ENCODE results near the gene TLCD4.
"Not testable (repeated sequence)": the region's sequence is repeated elsewhere in the genome, so short reads cannot be mapped to it uniquely, and the experiment has no call there.

TLCD4 gene

DNA sequence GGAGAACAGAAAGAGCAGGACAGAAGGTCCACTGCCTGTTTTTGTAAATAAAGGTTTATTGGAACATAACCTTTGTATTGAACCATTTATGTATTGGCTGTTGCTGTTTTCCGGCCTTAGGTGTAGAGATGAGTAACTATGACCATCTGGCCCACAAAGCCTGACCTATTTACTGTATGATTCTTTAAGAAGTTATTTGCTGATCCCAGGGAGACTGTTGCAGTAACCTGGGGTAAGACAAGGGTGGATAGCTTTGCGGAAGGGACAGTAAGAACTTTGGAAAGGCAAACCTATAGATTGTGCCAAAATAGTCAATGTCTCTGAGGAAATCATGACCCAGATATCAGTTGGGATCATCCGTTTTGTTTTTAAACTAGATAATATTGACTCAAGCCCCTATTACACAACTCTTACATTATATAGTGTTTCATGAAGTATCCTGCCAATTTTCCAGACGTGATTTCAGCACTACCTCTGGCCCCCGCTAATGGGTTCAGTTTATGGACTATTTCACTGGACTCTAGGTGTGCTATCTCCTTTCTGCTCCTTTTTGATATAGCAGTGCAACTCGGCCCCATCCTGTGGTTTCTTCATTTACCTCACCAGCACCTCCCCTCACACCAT, 20.8 kb upstream of the TLCD4 start:
- DNase-seq, result no peak

DNA sequence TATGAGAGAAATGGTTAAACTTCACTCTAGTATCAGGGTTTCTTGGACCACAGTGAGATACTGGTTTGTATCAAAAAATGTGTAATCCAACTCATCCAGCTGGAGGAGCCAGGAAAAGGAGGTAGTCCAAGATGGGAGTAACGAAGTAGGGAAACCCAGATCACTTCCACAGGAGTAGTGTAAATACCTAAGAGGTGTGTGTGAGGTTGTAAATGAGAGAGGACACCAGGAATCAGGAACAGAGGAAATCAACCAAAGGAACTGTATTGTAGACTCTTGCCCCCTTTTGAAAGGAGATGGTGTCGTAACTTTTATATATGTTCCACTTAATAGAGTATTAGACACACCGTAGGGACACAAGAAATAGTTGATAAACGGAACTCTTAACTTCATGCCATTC, 19.7 kb upstream of the TLCD4 start:
- no peak for DNase-seq

DNA sequence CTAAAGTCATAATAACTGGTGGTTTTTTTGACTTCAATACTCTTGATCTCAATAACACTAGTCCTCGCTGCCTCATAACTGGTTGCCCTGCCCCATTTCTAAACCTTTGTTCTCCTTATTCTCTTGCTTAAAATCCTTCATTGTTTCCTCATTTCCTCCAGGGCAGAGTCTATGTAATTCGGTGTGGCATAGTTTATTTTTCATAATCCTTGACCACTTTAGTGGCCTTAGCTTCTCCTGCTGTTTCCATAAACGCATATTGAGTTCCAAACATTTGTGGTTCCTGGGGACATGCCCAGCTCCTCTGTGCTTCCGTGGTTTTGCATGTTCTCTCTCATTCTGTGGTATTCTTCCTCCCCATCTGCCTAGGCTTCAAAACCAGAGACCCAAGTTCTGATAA, 19.0 kb upstream of the TLCD4 start:
- no peak for DNase-seq

DNA sequence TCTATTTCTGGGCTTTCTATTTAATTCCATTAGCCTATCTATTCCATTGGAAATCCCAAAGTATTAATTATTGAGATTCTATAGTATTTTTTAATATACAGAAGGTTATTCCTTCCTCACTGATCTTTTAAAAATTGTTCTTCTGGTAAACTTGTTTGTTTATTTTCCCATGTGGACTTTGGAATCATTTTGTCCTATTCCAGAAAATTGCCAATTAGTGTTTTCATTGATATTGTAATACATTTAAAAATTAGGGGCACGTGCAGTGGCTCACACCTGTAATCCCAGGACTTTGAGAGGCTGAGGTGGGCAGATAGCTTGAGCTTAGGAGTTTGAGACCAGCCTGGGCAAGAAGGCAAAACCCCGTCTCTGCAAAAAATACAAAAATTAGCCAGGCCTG, 8.4 kb upstream of the TLCD4 start:
- no peak for DNase-seq

DNA sequence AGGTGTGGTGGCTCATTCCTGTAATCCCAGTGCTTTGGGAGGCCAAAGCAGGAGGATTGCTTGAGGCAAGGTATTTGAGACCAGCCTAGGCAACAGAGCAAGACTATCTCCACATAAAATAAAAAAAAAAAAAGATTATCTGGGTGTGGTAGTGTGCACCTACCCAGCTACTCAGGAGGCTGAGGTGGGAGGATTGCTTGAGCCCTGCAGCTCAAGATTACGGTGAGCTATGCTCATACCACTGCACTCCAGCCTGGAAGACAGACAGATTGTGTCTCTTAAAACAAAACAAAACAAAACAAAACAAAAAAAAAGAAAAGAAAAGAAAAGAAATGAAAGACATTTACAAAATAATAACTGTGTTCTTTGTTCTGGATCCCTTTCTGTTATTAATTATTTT, 6.1 kb upstream of the TLCD4 start:
- no peak for DNase-seq

DNA sequence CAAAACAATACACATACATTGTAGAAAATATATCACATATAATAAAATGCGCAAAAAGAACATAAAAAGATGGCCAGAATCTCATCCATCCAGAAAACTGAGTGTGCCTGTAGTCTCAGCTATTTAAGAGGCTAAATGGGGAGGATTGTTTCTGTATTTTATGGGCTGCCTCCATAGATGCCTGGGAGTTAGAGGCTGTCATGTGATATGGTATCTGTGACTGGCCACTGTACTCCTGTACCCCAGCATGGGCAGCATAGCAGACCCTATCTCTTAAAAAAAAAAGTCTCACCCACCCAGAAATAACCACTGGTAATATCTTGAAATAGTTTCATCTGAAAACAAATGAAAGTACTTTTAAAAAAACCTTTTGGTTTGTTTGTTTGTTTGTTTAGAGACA, 3.5 kb upstream of the TLCD4 start:
- no peak for DNase-seq

- DNase-seq, result no peak
Measured at GRCh38 chr1:95115708-95116137, 1.4 kb upstream of the TLCD4 start.

DNA sequence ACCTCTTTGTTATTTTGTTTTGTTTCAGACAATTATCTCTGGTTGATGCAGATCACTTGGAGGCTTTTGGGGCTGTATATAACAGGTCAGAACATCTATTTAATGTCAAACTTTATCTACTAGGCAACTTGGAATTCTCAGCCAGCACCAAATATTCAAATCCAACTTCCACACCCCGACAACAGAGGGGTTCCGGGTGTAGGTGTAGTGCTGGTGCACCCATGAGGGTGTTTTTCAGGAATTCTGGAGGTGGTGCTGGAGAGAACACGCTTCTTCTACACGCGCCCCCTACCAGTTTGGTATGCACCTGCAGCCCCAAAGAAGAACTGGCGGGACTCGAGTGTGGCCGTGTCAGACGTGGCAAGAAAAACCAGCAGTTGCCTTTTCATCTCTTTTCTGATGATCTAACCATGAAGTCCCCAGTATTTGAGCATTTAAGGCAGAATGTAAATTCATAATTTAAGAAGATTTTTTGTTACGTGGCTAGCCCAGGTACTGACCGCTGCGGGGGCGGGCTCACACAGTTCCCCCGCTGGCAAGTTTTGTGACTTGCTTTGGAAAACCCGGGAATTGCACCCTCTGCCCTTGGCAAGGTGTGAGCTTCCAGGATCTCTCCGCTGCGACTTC, 462 bp upstream of the TLCD4 start:
- DNase-seq, result peak; percentile 58 to 65

GRCh38 chr1:95118067-95118499, 928 bp downstream of the TLCD4 start:
- DNase-seq, result no peak

- DNase-seq, result no peak
Measured at GRCh38 chr1:95118710-95119109, 1.6 kb downstream of the TLCD4 start.

DNA sequence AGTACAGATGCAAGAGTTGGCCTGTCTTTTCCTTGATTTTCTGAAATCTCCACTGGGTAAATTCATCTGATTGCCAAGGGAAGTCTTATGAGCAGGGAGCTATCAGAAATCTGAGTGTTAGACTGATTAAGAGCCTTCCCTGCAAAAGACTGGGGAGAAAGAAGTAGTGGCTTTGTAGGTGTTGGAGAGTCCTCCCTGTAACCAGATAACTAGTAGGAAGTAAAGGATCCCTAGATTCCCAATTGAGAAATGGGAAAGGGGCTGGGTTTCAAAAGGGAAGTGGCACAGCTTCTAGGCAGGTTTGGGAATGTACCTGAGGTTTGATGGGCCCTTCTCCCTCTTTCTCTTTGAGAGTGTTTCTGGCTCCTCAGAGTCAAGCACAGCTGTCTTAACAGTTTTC, 2.1 kb downstream of the TLCD4 start:
- DNase-seq, result no peak

DNA sequence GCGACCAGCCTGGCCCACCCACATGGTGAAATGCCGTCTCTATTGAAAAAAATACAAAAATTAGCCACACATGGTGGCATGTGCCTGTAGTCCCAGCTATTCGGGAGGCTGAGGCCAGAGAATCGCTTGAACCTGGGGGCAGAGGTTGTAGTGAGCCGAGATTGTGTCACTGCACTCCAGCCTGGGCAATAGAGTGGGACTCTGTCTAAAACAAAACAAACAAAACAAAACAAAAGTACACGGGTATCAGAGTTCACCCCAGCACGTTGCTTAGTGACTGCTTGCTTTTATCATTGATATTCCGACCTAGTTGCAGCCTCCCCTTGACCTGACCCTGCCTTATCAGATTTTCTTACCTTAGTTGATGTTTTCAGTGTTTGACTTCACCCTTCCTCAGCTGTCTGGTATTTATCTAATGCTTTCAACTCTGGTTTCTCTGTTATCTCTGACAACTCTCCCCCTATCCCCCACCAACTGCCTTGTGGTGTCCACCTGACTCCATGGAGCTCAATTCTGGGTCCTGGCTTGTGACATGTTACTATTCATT, 5.1 kb downstream of the TLCD4 start:
- no peak for DNase-seq

DNA sequence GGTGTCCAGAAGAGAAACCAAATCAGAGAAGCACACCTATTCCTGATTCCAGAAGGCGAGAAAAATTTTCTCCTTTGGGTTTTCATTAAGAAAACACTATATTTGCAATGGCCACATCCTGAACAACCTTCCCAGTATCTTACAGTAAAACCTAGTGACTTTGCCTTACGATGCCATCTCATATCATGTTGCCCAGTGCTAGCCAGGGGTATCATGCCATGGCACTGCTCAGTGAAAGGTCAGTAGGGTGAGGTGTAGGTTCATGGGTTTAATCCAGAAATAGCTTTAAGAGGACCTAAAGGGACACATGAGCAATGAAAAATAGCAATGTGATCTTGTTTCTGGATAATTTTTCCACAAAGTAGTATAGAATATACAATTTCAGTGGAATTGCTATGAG, 7.2 kb downstream of the TLCD4 start:
- no peak for DNase-seq

DNA sequence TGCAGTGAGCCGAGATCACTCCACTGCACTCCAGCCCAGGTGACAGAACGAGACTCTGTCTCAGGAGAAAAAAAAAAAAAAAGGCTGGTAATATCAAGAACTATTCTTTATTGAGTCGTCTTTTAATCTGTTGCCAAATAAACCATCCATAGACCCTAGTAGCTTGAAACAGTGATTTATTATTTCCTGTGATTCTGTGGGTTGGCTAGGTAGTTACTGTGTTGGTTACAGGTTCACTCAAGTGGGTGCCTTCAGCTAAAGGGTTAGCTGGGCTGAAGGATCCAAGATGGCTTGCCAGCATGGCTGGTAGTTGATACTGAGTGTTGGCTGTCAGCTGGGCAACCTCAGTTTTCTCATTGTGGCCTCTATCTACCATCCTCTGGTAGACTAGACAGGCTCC, 9.2 kb downstream of the TLCD4 start:
- DNase-seq, result no peak

GRCh38 chr1:95126846-95127245, 9.7 kb downstream of the TLCD4 start:
- DNase-seq, result no peak

DNA sequence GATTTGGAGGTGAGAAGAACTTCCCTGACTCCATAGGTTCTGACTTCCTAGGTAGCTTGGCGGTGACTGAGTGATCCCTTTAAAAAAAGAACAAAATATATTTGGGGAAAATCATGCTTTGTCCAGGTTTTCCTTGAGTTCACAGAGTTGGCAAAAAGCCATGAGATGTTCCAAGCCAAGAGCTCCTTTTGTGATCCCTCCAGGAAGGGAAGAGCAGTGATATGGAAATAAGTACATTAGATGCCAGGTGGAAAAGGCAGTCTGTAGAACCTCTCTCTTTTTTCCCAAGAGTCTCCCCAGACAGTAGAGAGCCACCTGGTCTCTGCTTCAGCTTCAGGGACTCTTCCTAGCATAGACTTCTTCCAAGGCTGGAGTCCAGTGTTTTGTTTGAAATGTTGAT, 10.2 kb downstream of the TLCD4 start:
- no peak for DNase-seq

GRCh38 chr1:95132762-95133161, 15.6 kb downstream of the TLCD4 start:
- no peak for DNase-seq

DNA sequence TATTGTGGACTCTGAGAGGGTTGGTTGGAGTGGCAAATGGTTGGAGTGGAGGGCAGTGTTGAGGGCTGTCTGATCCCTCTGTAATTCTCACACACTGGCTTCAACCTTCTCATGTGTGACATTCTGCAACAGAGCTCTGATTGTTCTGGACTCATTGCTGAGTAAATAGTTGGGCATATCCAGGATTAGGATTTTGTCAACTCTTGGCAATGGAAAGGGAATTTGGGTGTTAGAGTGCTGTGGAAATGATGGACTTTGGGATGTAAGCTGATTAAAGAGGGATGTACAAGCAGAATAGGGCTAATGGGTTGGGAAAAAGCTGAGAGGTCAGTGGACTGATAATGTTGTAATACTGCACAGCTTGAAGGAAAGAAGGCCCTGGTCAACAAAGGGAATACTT, 16.5 kb downstream of the TLCD4 start:
- DNase-seq, result no peak

DNA sequence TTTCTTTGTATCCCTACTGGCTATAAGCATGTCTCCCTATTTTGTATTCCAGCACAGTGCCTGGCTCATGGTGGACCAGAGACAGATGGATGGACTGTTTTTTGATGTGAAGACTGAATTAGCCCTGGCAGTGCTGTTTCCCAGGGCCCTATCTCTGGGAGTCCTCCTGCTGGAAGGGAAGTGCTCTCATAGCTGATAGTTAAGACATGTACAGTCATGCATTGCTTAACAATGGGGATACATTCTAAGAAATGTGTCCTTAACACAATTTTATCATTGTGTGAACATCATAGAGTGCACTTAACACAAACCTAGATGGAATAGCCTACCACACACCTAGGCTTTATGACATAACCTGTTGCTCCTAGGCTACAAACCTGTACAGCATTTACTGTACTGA, 21.1 kb downstream of the TLCD4 start:
- no peak for DNase-seq

DNA sequence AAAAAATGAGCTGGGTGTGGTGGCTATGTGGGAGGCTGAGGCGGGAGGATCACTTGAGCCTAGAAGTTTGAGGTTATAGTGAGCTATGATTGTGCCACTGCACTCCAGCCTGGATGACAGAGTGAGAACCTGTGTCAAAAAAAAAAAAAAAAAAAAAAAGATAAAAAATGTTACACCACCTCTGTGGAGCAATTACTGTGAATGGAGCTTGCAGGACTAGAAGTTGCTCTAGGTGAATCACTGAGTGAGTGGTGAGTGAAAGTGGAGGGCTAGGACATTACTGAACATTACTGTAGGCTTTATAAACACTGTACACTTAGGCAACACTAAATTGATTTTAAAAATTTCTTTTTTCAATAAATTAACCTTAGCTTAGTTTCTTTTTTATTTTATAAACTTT, 21.9 kb downstream of the TLCD4 start:
- no peak for DNase-seq

- no peak for DNase-seq
Measured at GRCh38 chr1:95140791-95141190, 23.6 kb downstream of the TLCD4 start.

- DNase-seq, result no peak
Measured at GRCh38 chr1:95145493-95145892, 28.3 kb downstream of the TLCD4 start.

GRCh38 chr1:95146637-95147036, 29.5 kb downstream of the TLCD4 start:
- no peak for DNase-seq

DNA sequence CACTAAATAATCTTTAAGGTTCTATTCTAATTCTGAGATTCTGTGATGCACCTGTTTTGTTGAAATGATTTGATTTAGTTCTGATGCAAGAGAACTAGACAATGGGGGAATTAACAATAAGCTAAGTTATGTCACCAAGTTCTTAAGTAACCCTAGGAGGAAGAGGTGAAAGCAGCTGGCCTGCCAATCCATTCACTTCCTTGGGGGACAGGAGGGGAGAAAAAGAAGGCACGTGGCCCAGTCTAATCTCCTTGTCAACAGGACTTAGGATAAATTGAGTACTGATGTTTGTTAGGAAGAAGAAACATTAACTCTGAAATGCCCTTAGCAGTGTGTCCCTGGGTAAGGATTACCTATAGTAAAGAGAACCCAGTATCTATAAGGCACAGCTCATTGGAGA, 36.9 kb downstream of the TLCD4 start:
- no peak for DNase-seq

GRCh38 chr1:95165569-95165968, 48.4 kb downstream of the TLCD4 start:
- not testable (repeated sequence) for DNase-seq
